Dermis blood vessel endothelial cell (primary cell): ENCODE measurements around the gene MALL. TPM values are rescaled to one million over a fixed set of nuclear protein-coding genes. Genes with fewer than 3 reads are reported as not detected.
"Not testable (repeated sequence)": the region's sequence is repeated elsewhere in the genome, so short reads cannot be mapped to it uniquely, and the experiment has no call there.

Experiments used
- DNase-seq: peaks from one replicate; pipeline ENCODE4 v3.0.0; 2010
- total RNA-seq: library from RNA; depleted of rRNA; stranded (reverse); fragments of >200 nt; gene quantifications from 2 replicates; pipeline ENCODE4 v1.2.3, GENCODE V29; 2014

MALL gene
- total RNA-seq, 1 donor from 2014 or later: 39.3 TPM

- no peak for DNase-seq
These were observed 18.0 kb downstream of the MALL start for GRCh38 chr2:110097506-110098220.

GRCh38 chr2:110095994-110096633, 19.5 kb downstream of the MALL start:
- DNase-seq: no peak

GRCh38 chr2:110094884-110095534, 20.6 kb downstream of the MALL start:
- DNase-seq: not testable (repeated sequence)

- not testable (repeated sequence) for DNase-seq
These were observed 21.7 kb downstream of the MALL start for GRCh38 chr2:110093924-110094323.

- DNase-seq: not testable (repeated sequence)
These were observed 25.5 kb downstream of the MALL start for GRCh38 chr2:110090164-110090563.

- not testable (repeated sequence) for DNase-seq
These were observed 31.9 kb downstream of the MALL start for GRCh38 chr2:110083757-110084156.

GRCh38 chr2:110083162-110083561, 32.5 kb downstream of the MALL start:
- not testable (repeated sequence) for DNase-seq

GRCh38 chr2:110078104-110078503, 37.5 kb downstream of the MALL start:
- not testable (repeated sequence) for DNase-seq

GRCh38 chr2:110075896-110076295, 39.7 kb downstream of the MALL start:
- not testable (repeated sequence) for DNase-seq

GRCh38 chr2:110069869-110070268, 45.8 kb downstream of the MALL start:
- DNase-seq: not testable (repeated sequence)

- not testable (repeated sequence) for DNase-seq
These were observed 47.5 kb downstream of the MALL start for GRCh38 chr2:110068153-110068552.

- not testable (repeated sequence) for DNase-seq
These were observed 53.3 kb downstream of the MALL start for GRCh38 chr2:110062332-110062731.

- not testable (repeated sequence) for DNase-seq
These were observed 55.1 kb downstream of the MALL start for GRCh38 chr2:110060550-110060949.

GRCh38 chr2:110059694-110060358, 55.8 kb downstream of the MALL start:
- DNase-seq: not testable (repeated sequence)

- not testable (repeated sequence) for DNase-seq
These were observed 56.5 kb downstream of the MALL start for GRCh38 chr2:110059009-110059693.

- DNase-seq: not testable (repeated sequence)
These were observed 57.6 kb downstream of the MALL start for GRCh38 chr2:110058034-110058433.

- DNase-seq: not testable (repeated sequence)
These were observed 59.7 kb downstream of the MALL start for GRCh38 chr2:110055819-110056408.

GRCh38 chr2:110054521-110055407, 60.9 kb downstream of the MALL start:
- DNase-seq: peak; percentile 42

- DNase-seq: not testable (repeated sequence)
These were observed 61.9 kb downstream of the MALL start for GRCh38 chr2:110053688-110054087.

GRCh38 chr2:110052166-110052565, 63.5 kb downstream of the MALL start:
- DNase-seq: not testable (repeated sequence)

GRCh38 chr2:110050222-110050621, 65.4 kb downstream of the MALL start:
- not testable (repeated sequence) for DNase-seq
